BE2C (cell line): ENCODE data around the gene LGI4.

Experiments used
- DNase-seq: peaks from one replicate; pipeline ENCODE4 v3.0.0-alpha.2; 2020
- H3K27me3 ChIP-seq: fragments of 250-450 bp; sonication (Bioruptor Pico); 2 replicates; pipeline ENCODE4 v1.5.1; 2020; ENCODE audit warnings: mild to moderate bottlenecking
- H3K36me3 ChIP-seq: fragments of 250-450 bp; sonication (Bioruptor Pico); 2 replicates; pipeline ENCODE4 v1.5.1; 2020; ENCODE audit warnings: mild to moderate bottlenecking
- H3K4me1 ChIP-seq: fragments of 250-450 bp; sonication (Bioruptor Pico); 2 replicates; pipeline ENCODE4 v1.5.1; 2020
- H3K4me3 ChIP-seq: 2 replicates; pipeline ENCODE4 v1.5.1; 2011; ENCODE audit warnings: low read depth, low read length
- H3K9me3 ChIP-seq: fragments of 250-450 bp; sonication (Bioruptor Pico); 2 replicates; pipeline ENCODE4 v1.5.1; 2020
- CTCF ChIP-seq: IDR thresholded peaks from 2 replicates; pipeline ENCODE4 v1.5.1; 2012; ENCODE audit warnings: mild to moderate bottlenecking, low read depth, low read length

Gene LGI4

GRCh38 chr19:35128398-35129057 lies 6.3 kb downstream of the LGI4 start:
- Histone ChIP-seq H3K4me3 (no peak overlapping the region), H3K9me3 (no peaks in the 10 kb centered on the region), H3K4me1 (0 out of 2 replicates have a peak, but pooled peaks cover 3% of the 10 kb centered on the region), H3K27me3 (no peaks in the 10 kb centered on the region), H3K36me3 (no peaks in the 10 kb centered on the region)
- no peak for TF ChIP-seq CTCF
- DNase-seq, result no peak

- no peaks in the 10 kb centered on the region for H3K36me3 ChIP-seq
- no peak overlapping the region for H3K4me3 ChIP-seq
- H3K9me3 ChIP-seq, result no peaks in the 10 kb centered on the region
- no peak for DNase-seq
- no peaks in the 10 kb centered on the region for H3K27me3 ChIP-seq
- no peak for TF ChIP-seq CTCF
- 0 out of 2 replicates have a peak, but pooled peaks cover 3% of the 10 kb centered on the region for H3K4me1 ChIP-seq
Measured at GRCh38 chr19:35127871-35128270, 7.0 kb downstream of the LGI4 start.

- Histone ChIP-seq H3K4me3 (no peak overlapping the region), H3K36me3 (no peaks in the 10 kb centered on the region), H3K4me1 (0 out of 2 replicates have a peak, but pooled peaks cover 3% of the 10 kb centered on the region), H3K27me3 (no peaks in the 10 kb centered on the region), H3K9me3 (no peaks in the 10 kb centered on the region)
- DNase-seq, result no peak
- no peak for TF ChIP-seq CTCF
Measured at GRCh38 chr19:35126624-35126959, 8.3 kb downstream of the LGI4 start.

GRCh38 chr19:35125749-35126623 lies 8.9 kb downstream of the LGI4 start:
- Histone ChIP-seq H3K27me3 (no peaks in the 10 kb centered on the region), H3K36me3 (no peaks in the 10 kb centered on the region), H3K9me3 (no peaks in the 10 kb centered on the region), H3K4me1 (0 out of 2 replicates have a peak, but pooled peaks cover 3% of the 10 kb centered on the region), H3K4me3 (no peak overlapping the region)
- TF ChIP-seq CTCF, result no peak
- DNase-seq, result no peak

- no peak for DNase-seq
- no peak overlapping the region for H3K4me3 ChIP-seq
- TF ChIP-seq CTCF, result no peak
- H3K4me1 ChIP-seq, result 0 out of 2 replicates have a peak, but pooled peaks cover 3% of the 10 kb centered on the region
- no peaks in the 10 kb centered on the region for H3K36me3 ChIP-seq
- no peaks in the 10 kb centered on the region for H3K9me3 ChIP-seq
- no peaks in the 10 kb centered on the region for H3K27me3 ChIP-seq
Measured at GRCh38 chr19:35125270-35125717, 9.6 kb downstream of the LGI4 start.
